SIG-M5 treated with dmso at 0.1 percent for 504 hours (cell line): ENCODE results near the gene CBFA2T3.

Source experiments
- DNase-seq: peaks from one replicate; lab custom pipeline; 2025; ENCODE audit not compliant: unreplicated experiment; lab: John Stamatoyannopoulos, UW

CBFA2T3 gene

DNA sequence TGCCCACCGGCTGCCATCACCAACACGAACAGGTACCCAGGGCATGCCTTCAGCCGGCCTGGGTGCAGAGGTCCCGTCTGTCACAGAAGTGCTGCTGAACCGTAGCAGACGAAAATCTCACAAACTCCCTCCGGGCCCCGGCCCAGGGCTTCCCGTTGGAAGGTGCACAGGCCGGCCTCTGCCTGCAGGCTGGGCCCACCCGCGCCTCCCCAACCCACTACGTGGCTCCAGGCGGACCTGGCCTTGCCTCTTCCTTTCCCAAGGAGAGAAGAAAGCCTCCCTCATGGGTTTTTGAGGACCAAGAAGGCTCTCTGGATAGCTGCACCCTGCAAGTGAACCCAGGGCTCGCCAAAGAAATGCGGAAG, 65.1 kb downstream of the CBFA2T3 start:
- no peak for DNase-seq

DNA sequence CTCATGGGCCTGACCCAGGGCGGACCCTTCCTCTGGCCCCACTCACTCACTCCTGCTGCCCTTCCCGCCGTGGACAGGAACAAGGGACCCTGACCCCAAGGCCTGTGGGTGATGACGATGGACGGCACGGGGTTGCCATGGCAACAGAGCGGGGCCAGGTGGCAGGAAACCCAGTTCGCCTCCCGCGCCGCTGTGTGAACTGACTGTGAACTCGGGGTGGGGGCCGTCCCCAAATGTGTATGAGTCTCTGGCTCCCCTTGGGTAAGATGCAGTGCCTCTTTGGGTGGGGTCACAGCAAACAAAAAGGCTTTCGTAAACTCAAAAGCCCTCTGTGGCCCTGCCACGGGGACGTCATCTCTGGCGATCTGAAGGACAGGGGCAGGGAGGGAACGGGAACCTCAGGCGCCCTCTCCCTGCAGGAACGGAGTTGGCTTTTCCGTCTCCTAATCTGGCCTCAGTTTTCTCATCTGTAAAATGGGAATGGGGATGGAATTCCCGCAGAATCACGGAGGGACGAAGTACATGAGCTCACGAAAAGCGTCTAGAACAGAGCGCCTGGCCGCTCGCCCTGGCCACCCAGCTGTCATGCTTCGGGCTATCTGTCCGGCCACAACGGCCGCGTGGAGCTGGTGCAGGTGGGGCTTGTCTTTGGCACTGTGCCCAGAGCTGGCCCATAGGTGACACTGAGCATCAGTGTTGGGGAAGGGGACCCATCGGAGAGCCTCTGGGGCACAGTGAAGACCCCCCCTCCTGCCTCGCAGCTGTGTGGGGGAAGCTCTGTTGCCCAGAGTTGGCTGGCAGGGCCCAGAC, 65.7 kb downstream of the CBFA2T3 start:
- no peak for DNase-seq

DNA sequence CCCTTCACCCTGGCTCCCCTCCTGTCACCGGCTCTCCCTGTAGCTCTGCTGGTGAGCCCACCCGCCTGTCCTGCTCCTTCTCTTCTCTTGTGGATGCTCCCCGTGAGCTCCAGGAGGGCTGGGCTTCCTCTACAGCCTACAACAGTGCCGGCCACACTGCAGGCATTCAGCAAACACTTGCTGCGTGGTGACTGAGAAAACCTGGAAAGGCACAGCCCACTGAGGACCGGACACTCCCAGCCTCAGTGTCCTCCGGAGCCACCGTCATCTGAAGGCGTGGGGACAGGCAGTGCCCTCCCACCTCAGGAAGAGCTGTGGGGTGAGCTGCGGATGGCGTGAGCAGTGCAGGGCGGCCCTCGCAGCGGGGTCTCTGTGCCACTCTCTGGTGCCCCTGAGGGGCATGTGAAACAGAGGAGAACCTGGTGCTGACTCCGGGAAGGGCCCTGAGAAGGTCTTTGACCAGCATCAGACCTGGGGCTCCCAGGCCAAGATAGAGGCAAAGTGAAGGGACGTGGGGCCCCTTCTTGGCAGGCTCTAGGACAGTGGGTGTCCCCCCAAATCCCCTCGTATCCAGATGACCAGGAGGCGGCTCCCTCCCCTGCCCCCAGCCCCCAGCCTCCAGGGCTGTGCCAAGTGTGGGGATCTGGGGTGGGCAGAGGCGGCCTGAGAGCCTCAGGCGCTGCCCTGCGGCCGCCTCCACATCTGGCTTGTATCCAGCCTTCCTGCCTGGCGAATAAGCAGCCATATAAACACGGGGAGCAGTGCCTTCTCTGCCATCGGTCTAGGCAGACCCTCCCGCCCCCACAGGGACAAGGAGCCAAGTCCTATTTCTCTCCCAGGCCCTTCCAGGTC, 66.5 kb downstream of the CBFA2T3 start:
- no peak for DNase-seq

DNA sequence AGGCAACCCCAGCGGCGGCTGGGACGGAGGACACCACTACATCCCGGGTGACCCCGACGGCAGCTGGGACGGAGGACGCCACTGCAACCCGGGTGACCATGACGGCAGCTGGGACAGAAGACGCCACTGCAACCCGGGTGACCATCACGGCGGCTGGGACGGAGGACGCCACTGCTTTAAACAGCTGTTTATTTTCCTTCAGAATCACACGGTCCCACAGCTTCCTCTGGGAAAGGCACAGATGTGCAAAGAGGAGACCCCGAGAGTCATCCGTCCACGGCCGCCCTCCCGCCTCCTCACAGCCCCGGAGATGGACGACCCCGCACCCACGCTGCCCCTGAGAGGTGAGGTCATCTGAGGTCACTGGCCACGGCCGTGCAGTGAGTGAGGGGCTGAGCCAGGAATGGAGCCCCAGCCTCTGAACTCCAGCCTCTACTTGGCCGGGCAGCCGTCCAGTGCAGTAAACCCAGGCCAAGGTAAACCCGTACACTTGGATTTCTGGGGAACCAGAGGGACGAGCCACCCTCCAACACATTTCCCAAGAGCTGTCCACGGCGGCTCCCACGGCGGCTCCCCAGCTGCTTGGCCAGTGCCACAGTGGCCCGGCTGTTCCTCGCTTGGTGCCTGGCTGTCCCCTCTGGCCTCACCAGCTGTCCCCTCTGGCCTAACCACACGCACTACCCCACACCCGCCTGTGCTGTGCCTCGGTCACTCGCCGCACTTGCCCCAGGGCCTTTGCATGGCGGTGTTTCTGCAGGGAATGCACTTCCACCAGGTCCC, 67.4 kb downstream of the CBFA2T3 start:
- no peak for DNase-seq

DNA sequence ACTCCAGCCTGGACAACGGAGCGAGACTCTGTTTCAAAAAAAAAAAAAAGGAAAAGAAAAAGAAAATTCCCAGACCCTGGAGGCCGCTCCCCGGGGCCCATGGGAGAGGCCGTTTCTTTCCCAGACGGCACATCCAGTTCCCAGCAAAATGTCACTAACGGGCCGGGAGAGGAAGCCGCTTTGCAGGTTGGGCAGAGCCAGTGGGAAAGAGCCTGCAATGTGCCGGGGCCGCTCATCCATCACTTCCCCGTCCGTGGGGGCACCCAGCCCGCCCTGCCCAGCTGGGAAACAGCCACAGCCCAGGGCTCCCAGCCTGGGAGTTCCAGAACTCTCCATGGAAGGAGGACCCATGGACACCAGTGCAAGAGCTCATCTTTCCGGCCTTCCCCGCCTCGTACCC, 68.7 kb downstream of the CBFA2T3 start:
- no peak for DNase-seq

DNA sequence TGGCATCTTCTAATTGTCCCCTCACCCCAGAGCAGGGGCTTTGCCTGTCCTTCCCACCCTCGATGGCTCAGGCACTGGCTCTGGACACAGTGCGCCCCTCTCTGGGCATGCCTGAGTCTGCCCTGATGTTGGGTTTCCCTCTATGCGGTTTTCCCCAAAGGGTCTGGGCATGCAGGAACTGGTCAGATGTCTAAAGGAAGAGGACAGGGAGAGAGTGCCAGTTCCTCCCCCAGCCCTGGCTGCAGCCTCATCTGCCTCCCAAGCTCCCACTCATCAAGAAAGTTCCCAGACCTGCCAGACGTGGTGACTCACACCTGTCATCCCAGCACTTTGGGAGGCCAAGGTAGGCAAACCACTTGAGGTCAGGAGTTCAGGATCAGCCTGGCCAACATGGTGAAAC, 69.2 kb downstream of the CBFA2T3 start:
- DNase-seq, result no peak

DNA sequence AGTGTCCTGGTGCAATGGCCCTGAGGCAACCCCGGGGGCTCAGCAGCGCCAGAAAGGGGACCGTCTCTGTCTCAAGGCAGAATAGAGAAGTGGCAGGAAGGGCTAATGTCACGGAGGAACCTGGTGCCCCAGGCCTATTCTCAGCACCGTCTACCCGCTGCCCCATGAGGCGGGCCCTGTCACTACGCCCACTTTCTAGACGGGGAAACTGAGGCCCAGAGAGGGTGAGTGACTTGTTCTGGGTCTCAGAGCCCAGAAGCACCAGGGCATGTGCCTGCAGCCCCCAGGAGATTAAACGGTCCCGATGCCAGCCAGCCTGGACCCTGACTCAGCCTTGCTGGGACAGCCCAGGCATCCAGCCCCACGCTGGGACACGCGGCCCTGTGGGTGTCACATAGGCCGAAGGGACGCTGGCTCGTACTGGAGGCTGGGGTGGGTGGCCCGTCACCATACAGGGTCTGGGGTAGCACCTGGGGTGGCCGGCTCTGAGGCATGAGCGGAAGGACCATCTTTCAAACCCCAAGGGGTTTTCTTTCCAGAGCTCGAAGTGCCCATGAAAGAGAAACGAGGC, 70.4 kb downstream of the CBFA2T3 start:
- no peak for DNase-seq

DNA sequence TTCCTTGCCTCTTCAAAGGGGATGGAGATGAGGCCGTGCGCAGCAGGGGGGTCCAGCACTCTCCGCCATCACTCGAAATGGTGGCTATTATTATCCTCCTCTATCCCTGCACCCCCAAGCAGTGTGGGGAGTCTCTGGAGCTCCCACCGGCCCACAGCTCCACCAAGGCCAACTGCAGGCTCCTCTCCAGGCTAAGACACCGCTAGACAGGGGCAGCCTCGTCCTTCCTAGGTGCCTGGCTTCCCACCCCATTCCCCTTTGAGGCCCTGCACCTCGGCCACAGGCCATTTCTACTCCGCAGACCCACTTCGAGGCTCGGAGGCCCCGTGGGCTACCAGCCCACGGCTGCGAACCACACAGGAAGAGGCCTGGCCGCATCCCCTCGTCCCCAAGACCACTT, 71.0 kb downstream of the CBFA2T3 start:
- DNase-seq, result no peak

DNA sequence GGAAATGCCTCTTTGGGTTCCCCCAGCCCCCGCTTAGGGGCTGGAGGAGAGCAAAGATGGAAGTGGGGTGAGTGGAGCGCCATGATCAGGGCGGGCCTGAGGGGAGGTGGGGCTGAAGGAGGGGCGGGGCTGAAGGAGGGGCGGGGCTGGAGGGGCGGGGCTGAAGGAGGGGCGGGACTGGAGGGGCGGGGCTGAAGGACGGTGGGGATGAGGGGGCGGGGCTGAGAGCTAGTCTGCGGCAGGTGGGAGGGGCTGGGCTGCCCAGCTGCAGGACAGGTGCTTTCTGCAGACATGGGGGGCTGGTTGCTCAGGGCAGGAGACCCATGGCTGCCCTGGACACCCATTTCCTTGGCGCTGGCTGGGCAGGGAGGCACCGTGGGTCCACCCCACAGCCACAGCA, 71.4 kb downstream of the CBFA2T3 start:
- DNase-seq, result no peak

DNA sequence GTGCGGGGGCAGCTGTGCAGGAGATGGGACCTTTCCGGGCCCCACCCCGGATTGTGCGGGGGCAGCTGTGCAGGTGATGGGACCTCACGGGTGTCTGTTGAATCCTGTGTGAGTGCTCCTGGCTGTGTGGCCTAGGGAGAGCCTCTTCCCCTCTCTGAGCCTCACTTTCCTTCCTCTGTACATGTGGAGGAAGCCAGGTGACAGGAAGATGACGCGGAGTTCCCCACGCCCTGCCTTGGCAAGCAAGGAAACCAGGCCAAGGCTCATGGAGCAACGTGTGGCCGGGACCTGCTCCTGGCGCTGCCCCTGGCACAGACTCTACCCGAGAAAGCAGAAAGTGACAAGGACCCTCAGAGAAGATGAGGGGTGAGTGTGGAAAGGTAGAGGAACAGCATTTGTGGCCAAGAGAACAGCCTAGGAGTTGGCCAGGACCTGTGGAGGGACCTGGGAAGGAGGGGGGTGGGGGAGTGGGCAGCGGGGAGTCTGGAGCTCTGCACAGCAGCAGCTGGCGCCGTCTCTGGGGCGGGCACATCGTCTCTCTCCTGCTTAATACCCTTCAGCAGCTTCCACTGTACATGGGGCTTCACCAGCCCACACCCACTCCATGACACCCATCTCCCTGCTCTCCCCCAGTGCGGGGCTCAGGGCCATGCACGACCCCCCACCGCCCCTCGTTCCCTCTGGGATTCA, 72.2 kb downstream of the CBFA2T3 start:
- DNase-seq, result no peak

DNA sequence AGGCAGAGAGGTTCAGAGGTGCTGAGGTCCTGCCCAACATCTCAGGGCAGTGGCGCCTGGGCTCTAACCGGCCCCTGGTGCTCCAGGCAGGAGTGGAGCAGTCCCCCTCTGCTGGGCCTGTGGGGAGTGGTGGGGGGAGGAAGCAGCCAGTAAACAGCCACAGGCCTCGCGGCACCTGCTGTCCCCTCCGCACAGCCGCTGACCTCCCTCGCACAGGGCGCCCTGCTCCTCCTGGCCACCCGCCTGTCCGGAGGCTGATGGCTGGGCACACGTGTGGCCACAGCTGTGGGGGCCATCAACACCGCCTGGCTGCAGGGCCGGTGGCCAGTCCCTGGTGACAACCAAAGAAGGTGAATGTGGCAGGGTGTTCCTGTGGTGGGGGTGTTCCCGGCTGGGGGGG, 73.7 kb downstream of the CBFA2T3 start:
- no peak for DNase-seq

DNA sequence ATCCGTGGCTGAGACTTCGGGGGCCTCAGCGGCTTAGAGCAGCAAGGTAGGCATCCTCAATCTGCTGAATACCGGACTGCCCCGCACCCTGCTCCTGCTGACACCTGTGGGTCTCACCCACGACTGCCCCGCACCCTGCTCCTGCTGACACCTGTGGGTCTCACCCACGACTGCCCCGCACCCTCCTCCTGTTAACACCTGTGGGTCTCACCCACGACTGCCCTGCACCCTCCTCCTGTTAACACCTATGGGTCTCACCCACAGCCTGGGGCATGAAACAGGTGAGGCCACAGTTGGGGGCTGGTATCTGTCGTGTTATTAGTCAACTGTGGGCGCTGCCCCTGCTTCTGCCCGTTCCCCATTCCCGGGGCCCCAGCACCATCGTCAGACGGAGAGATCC, 74.3 kb downstream of the CBFA2T3 start:
- DNase-seq, result no peak

DNA sequence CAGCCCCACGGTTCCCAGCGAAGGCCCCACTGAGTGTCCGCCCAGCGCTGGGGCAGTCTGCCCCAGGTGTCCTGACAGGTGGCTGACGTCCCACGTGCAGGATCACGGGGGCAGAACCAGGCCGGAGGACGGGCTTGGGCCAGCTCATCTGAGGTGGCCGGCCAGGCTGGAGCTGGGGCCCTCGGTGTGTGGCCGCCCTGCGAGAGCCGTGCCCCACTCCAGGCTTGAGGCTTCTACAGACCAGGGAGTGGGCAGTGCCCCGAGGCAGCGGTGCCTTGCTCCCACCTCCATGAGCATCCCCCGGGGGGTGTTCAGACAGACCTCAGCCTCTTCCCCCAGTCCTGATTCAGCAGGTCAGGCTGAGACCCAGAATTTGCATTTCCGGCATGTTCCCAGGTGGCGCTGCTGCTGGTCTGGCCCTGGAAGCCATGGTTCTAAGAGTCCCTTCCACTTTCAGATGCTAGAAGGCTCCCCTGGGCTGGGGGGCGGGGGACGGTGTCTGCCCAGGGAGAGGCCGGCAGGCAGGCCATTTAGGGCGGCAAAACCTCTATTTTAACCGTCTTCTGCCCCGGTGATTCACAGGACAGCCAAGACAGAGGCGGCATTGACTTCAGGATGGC, 75.2 kb downstream of the CBFA2T3 start:
- DNase-seq, result no peak

DNA sequence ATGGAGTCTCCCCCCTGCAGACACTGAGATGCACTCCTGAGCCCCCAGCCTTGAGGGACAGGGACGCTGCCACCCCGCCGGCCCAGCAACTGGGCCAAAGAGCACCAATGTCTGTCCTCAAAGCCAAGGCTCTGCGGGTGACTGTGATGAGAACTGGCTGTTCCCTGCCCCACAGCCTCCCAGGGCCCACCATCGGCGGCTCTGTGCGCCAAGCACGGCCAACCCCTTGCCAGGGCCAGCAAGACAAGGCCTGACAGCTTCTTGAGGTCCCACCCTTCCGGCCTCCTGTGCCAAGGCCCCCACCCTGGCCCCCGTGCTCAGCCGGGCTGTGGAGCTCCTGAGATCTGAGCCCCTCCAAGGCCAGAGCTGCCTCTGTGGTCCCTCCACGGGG, 76.3 kb downstream of the CBFA2T3 start:
- no peak for DNase-seq

DNA sequence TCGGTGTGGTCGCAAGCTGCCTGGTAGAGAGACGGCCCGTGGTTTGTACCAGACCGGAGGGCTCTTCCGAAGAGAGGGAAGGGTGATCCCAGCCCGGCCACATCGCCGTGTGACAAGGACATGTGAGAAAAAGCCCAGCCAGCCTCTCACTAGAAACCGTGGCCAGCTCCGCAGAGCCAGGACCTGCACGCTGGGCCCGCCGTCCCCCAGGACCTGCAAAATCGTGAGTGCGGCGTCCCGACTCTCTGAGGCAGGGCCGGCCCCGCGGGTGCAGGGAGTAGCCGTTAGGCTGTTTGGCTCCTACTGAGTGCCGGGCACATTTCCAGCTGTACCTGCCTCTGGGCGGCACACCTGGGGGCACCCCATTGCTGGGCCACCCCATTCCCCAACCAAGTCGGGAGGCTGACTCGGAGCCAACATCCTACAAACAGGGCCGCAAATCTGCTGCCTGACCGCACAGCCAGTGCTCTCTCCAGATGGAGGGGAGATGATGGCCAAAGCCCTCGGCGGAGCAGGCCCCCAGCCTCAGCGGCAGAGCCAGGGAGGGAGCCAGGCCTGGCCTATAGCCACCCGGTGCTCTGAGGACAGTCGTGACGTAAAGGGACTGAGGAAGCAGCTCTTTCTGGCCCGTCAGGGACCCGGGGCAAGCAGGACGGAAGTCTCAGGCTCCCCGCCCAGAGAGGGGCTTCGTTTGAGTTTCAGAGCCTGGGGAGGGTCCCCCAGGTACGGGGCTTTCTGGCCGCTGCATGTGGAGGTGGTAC, 76.9 kb downstream of the CBFA2T3 start:
- DNase-seq, result no peak

DNA sequence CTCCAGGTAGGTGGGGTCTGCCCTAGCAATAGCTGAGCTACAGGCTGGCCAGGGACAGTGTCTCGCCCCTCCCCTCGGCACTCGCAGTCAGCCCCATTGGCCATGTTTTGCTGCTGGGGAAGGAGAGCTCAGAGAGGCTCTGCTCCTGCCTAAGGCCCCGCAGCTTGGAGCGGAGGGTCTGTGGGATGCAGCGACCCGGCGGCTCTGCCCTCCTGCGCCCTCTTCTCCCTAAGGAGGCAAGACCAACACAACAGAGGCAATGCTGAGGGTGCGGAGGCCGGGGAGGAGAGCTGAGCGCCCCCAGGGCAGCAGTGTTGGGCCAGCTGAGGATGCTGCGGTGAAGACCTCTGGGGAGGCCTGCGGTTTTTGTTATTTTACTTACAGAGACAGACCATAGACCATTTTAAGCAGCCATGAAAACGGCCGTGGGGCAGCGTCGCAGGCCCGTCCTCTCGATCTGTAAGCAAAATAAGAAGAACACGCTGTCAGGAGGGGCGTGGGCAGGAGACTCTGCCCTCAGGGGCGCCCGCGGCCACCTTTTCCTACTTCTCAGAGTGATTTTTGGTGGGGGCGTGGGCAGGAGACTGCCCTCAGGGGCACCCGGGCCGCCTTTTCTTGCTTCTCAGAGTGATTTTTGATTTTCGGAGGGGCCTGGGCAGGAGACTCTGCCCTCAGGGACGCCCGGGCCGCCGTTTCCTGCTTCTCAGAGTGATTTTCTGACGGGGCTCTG, 79.1 kb downstream of the CBFA2T3 start:
- no peak for DNase-seq

DNA sequence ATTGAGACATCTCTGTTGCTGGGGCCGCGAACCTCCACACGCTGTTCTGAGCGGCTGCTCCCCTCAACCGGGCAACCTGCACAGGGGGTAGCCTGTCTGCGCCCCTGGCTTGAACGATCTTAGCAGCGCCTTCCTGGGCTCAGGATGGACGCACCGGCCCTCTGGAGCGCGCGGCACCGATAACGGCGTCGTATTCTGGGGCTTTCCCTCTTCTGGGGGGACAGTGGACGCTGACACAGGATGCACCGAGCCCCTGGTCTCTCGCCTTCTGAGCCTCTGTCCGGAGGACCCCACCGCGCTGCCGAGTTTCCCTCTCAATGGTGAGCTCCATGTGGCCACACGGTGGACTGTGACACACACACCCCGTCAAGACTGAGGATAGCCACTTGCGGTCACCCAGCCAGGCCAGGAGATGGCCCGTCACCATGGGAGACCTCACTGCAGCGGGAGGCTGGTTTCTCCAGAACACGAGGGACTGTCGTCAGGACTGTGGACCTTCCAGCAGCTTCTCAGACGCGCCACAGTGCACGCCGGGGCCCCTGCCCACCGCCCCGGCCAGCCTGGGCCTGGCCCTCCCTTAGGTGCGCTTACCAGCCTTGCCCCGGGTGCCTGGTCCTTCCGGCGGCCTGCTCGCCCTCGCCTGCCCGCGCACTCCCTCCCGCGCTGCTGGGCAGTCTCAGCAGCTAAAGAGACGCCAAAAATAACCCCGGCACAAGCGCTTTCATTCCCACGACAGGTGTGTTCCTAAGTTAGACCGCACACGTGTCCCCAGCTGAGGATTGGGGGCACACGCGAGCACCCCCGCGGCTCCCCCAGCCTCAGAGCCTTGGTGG, 80.6 kb downstream of the CBFA2T3 start:
- DNase-seq, result no peak

DNA sequence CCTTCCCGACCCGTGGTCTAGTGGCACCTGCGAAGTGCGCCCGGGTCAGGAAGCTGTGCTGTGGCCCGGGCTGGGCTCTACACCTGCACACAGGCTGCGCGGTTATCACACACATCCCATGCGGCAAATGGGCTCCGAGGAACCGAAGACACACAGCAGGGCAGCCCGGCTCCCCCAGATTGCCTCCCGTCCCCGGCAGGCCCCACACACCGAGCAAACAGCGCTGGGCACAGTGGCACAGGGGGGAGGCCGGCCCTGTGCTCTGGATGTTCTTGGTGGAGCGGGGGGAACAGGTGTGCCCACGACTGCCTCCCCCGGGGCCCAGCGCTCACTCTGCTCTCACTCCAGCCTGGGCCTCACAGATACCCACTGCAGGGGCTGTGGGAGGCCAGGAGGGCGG, 81.7 kb downstream of the CBFA2T3 start:
- DNase-seq, result no peak
